Ishikawa (cell line): ENCODE data around the gene GABRB3.

Experiments used
- CEBPB ChIP-seq: IDR thresholded peaks from 2 replicates; pipeline ENCODE4 v1.6.1; 2012
- EGR1 ChIP-seq: IDR thresholded peaks from 2 replicates; pipeline ENCODE4 v1.6.1; 2012
- EP300 ChIP-seq: IDR thresholded peaks from 2 replicates; pipeline ENCODE4 v1.6.1; 2012; ENCODE audit warnings: borderline replicate concordance
- NFIC ChIP-seq: IDR thresholded peaks from 2 replicates; pipeline ENCODE4 v1.6.1; 2012
- RAD21 ChIP-seq: IDR thresholded peaks from 2 replicates; pipeline ENCODE4 v1.6.1; 2012; ENCODE audit warnings: low read depth
- ZBTB7A ChIP-seq: IDR thresholded peaks from 2 replicates; pipeline ENCODE4 v1.6.1; 2012; ENCODE audit warnings: low read depth

- no peak for TF ChIP-seq RAD21
- TF ChIP-seq EGR1: no peak
- no peak for TF ChIP-seq EP300
- no peak for TF ChIP-seq NFIC
- no peak for TF ChIP-seq ZBTB7A
- no peak for TF ChIP-seq CEBPB
Measured at GRCh38 chr15:26689462-26689861, 83.4 kb downstream of the GABRB3 start.
